GM21526 (cell line): ENCODE data around the gene ENC1.

ENCODE experiments used
- ATAC-seq: cut with Tn5 transposase; IDR thresholded peaks from one replicate; pipeline ENCODE4 v1.9.1; 2021; ENCODE audit warnings: moderate library complexity; ENCODE audit not compliant: unreplicated experiment, low FRiP score

Gene ENC1

DNA sequence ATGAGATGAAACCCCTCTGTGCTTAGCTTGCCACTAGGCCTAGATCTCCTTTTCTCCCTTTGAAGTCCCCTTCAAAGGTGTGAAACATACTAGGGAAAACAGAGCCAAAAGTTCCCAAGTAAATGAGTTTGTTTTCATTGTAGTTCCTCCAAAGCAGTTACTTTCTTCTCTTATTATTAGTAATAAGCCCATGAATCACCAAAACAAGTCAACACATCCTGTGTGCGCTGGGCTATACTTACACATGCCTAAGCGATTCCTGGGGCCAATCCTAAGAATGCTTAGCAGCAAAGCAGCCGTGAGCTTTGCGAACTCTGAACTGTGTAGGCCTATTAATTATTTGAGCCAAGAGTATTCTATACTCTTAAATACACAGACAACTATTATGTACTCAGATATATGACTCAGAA is 7.6 kb downstream of the ENC1 start:
- no peak for ATAC-seq

DNA sequence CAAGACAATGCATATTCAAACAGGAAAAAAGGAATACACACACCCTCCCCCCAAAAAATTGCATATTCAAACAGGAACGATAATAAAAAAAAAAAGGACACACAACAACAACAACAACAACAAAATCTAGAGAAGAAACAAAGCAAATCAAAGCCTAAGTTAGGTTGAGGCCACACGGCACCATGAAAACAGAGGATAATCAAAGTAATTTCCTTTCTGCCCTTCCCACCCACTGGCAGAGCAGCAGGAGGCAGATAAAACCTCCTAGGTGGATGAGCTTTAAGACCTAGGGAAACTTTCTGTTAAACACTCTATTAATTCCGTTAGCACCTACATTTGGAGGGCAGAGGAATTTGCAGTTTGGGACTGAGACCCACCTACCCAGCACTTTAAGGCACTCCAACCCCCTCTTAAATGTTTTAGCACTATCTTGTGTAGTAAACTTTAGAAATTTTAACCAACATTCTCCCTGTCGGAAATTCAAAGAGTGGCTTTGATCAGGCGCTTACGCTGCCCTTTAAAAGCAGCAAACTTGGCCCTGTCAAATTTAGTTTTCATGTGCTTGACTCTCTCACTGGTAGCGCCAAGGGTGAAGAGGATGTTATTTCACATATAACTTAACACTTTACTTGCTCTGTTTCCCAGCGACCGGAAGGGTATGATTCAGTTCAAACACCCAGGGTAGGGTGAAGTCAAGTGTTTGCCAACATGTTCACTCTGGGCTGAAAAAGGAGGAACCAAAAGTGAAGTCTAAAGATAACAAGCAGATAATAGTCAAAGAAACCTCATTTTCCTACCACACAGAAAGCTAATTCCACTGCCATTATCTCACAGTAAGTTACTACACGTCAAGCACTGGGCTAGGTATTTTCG is 9.2 kb downstream of the ENC1 start:
- peak; percentile 87 for ATAC-seq

DNA sequence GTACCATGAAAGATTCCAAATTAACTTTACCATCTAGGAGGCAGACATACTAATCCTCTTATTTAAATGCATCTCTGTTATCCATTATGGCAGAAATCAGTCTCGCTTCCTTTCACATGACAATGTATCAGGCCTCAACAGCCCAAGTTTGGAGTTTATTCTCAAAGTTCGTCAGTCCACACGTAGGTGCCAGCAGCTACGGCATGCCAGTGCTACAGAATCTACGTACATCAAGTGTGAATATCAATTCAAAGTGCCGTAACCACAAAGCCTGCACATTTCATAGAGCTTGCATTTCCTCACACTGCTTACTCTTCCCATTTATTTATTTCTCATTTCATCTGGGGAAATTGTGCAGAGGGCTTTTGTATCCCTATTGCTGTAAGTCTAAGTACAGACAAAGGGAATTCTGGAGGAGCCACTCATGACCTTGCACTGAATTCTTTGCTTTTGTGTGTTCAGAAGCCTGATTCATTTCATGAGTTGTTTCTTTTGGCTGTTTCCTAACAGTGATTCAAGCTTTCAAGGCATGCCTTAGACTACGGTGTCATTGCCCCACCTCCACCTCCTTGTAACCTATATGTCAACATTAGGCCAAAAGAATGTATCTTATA is 10.0 kb downstream of the ENC1 start:
- ATAC-seq, result no peak

DNA sequence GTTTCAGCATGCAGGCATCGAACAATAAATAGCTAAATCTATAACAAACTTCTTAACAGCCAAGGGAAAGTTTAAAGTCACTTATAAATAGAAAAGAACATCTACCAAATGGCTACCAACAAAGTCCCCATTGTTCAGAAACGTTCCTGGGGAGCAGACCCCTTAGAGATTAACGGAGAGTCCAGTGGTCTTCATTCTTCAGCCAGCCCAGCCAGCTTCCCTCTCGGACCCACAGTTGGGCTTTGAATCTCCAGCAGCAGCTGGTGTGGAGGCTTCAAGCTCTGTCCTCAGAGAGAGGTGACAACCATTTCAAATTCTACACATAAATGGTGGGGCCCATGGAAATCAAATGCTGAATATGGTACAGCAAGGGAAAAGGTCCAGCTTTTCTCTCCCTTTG is 11.2 kb downstream of the ENC1 start:
- ATAC-seq, result no peak

DNA sequence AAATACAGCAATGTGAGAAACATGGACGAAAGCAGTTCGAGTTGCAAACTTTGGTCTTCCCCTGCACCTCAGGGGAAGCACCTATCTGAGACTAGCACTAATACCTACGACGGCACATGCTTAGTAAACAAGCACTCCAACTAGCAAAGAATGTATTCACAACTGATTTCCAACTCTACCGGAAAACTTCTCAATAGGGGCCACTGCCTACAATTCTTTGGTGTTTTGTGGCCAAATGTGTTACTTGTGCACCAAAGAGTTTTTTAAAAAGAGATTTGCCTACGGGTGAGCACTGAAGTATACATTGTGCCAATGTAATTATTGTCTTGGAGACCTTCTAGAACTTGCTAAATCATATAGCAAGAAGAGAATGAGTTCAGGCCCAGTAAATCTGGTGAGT is 12.2 kb downstream of the ENC1 start:
- ATAC-seq, result no peak

DNA sequence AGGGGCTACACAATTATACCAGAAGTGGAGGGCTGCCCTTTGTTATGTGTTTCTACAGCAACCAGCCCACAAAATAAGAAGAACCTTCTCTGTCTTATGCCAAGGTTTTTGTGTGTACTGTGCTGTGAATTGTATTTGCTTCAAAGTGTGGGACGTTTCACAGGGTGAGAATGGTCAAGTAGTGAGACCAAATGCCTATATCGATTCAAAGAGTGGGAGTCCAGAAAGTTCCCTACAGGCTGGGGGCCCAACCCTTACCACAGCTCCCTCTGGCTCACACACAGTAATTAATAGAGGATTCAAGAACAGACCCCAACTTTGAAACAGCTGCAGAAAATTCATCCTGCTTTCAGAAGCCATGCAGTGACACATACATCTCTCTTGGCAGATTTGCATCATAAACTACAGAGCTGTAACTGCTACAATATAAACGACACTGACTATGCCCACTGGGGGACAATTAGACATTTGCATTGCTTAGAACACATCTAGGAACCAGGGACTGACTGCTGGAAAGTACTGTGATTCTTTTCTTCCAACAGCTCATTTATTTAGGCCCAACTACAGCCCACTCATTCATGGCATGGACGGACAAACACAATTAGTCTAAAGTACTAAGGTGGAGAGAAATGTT is 12.8 kb downstream of the ENC1 start:
- no peak for ATAC-seq

DNA sequence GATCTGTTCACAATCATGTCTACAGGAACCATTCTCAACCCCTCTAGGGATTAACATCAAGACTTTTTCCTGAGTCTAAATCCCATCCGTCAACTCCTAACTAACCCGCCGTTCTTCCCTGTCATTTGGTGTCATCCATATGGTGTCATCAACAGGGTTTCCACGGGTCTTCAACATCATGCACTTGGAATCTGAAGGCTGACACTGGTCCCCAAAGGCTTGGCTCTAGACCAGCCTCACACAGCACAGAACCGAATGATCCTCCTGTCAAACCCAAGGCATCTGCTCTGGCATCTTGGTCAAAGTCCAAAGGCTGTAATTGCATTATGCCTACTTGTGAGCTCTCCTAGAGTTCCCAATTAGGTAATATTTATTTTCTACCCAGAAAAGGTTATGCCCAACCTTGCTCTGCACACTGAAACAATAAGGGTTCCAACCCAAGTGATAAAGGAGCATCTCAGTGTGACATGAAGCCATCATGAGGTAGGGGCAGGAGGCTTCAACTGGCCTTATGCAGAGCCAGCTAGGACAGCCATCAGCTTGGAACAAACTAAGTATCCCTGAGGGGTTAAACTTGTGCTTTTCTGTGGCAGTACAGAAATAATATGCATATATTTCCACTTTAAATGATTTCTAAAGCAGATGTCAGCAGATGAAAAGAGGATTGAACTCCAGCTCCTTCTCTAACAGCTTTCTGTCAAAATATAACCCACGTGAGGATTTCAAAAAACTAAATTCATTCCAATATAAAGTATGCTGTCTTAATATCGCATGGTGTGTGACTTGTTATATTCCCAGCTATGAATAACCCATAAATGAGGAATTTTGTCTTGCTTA is 13.9 kb downstream of the ENC1 start:
- ATAC-seq, result no peak

DNA sequence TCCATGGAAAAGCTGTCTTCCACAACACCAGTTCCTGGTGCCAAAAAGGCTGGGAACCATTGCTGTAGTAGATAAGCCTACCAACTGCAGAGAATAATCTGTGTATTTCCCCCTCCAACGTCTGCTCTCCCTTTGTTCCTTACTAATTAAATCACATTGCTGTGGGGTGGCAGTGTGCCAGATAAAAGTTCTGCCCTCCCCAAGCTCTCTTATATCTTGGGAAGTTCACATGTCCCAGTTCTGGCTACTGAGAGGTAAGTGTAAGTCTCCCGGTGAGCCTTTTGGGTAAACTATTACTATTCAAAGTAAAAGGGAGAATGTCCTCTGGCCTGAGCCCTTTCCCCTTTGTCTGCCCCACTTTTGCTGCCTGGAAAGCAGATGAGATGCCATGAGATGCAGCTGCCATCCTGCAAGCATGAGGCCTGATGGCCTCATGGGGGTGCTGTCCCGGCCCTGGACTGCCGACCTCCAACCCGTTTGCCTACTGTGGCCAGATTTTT is 14.7 kb downstream of the ENC1 start:
- ATAC-seq, result no peak

DNA sequence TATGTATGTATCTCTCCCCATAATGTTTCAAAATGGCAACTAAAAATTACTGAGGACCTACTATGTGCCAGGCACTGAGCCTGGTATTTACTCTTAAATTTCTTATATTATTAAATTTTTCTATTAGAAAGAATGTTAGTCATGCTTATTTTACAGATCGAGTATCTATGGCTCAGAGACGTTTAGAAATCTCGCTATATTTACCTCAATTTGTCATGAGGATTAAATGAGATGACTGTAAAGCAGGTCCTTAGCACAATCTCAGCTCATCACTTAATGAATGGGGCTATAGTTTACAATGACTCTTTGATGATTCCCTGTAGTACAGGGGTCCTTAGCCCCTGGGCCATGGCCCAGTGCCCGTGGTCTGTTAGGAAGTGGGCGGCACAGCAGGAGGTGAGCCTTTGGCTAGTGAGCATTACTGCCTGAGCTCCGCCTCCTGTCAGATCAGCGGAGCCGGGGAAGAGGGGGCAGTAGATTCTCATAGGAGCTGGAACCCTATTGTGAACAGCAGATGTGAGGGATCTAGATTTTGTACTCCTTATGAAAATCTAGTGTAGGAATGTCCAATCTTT is 15.5 kb downstream of the ENC1 start:
- ATAC-seq, result no peak

DNA sequence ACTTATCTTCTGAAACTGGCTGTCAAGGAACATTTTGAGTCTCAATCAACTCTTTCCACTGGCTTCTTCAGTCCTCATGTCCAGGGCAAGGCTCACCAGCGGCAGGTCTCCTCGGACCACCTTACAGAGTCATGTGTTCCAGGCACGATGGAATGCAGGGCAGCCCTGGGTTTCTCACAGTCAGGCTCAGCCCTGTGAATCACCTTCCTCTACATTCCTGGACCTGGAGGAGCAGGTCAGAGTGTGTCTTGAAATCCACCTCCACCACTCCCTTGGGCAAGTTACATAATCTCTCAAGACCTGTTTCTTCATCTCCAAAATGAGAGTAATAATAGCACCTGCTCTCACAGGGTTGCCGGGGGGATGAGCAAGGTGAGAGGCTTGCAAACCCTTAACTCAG is 16.0 kb downstream of the ENC1 start:
- ATAC-seq, result no peak

DNA sequence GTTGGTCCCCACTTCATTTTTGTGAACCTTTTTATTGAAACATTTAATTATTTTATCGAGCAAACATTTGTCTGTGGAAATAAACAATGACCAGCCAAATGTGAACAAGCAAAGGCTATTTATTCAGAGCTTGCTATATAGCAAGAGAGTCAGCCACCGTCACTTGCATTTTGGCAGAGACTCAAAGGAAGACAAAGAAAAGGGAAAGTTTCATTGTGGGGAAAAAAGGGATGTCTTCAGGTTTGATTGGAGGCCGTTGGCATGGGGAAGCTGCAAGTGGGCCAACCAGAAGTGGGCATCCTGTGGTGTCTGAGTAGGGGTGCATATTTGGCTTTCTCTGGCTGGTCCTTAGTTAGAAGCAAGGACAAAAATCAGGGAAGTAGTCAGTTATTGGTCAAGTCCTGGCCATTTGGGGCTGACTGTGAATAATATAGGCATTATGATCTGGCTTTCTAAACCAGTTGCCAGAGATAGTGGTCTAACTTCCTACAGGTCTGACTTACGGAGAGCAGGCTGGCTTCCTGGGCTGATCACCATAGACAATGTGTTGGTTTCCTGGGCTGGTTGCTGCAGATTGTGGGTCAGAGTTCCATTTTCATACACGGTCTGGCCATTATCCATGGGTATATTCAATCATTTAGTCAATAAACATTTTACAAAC is 16.6 kb downstream of the ENC1 start:
- ATAC-seq, result no peak

DNA sequence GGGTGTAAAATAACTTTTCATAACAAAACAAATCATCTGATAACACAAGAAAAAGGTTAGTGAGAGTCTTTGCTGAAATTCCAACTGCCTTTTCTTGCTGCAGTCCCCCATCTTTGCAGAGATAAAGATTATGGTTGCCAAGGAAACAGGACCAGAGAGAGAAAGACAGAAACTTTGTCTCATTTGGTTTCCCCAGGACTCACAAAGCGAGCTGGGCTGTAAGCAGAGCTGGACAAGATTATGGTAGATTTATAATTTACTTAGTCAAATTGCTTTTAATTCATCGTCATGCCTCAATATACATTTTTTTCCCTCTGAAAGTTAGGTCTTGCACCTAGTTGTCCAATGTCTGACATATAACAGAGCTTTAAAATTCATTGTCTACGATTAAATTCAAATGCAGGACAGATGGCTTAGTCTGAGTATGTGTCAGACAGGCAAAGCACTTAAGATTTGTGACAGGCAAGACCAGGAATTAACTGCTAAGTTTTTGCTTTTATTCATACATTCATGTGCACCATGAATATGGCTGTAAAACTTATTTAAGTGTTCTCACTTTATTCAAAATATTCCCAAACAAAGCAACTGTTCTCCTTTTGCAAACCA is 17.4 kb downstream of the ENC1 start:
- ATAC-seq, result no peak

DNA sequence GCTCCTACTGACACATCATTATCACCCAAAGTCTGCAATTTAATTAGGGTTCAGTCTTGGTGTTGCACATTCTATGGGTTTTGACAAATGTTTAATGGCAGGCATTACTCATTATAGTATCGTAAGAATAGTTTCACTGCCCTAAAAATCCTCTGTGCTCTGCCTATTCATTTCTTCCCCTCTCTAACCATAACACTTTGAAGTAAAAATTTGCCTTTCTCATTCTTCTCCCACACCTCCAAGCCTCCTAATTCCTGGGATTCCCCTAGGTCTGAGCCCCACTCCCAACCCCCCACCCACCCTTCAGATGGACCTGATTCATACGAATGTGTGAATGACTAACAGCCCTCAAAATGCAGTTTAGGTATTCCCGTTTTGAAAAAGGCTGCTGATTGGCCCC is 18.4 kb downstream of the ENC1 start:
- ATAC-seq, result no peak

DNA sequence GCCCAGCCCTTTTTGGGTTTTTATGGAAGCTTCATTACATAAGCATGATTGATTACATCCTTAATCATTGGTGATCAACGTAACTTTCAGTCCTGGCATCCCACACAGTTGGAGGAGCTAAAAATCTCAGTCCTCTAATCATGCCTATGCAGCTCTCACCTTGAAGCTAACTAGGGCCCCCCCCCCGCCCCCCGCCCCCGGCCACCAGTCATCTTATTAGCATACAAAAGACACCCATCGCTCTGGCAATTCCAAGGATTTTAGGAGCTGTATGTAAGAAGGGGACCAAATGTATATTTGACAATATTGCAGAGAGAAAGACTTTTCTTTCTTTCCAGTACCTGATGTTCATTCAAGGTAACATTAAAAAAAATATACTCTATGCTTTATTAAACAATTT is 19.0 kb downstream of the ENC1 start:
- no peak for ATAC-seq

DNA sequence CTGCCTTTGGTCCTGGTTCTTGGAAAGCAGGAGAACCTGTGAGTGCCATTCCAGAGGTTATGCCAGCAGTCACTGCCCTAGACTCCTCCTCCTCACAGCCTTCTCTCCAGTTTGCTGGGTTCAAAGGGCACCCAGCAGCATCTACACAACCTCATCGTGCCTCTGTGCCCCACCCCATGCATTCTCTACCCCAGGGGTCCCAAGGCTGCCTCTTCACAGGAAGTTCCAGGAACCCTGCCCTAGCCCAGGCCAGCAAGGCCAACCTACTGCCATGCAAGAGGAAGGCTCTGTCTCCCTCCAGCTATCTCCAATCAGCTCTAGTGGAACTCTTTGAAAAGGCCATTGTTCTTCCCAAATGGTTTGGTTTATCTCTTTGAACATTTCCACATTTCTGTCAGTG is 21.2 kb downstream of the ENC1 start:
- ATAC-seq, result no peak

DNA sequence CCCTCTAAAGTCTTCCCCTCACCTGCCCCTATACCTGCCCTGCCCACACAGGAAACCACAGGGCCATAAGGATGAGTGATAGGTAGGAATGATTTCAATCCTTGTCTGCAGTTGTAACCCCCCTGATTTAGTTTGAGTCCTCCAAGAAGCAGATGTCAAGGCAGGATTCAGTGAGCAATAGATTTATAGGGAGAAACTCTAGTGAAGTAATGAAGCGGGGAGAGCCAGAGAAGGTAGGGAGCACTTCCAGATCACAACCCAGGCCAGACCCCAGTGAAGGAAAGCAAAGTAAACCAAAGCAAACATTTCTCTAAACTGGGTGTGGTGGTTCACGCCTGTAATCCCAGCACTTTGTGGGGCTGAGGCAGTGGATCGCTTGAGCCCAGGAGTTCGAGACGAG is 22.4 kb downstream of the ENC1 start:
- ATAC-seq, result no peak

DNA sequence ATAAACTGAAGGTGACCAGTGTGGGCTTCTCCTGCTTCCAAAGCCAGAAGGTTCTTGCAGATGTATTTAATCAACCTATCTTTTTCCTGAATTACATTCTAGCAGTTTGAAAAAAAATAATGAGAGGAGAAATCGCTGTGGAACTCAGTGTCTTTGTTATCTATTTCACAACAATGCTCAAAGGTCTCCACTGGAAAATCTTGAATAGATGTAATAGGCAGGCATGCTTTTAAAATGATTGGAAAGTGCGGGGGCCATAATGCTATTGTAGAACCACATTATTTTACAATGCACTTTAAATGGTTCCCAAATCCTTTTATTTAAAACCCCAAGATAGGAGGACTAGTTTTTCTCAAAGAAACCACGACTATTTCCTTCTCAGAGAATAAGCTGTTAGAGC is 23.3 kb downstream of the ENC1 start:
- ATAC-seq, result no peak

DNA sequence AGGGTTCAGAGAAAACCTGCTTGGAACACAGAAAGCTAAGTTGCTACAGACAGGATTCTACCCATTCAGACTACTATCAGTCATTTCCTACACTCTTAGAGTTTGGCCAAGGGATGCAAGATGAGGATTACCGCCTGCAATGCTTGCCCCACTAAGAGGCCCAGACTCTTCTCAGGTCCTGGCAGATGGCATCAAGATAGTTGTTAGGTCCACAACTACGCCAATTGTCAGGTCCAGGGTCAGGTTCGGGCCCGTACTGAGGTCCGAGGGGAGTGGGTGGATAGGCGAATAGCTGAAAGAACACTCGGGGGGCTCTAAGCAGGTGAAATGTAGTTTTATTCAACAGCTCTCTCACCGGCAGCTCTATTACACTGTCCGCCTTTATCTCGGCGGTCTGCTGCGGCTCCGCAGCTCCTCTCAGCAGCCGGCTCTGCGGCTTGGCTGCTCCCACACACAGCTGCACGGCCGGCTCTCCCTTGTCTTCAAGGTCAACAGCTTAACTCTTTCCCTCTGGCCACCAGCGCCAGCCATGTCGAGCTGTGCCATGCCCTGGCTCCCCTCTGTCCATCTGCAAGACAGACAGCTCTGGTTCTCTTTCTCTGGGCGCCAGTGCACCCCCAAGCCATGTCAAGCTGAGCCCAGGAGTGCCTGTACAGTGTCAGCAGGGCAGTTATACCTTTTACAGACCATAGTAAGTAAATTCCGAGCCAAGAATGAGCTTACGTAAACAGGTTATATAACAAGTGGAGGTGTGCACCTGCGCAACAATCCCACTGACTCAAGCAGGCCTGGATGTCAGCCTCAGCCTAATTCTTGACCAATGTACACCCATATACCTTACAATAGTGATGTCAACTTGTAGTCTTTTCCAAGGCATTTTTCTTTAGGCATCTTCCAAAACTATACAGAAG is 24.0 kb downstream of the ENC1 start:
- ATAC-seq, result no peak
